ENCODE data around the gene ACOT11.

DNA sequence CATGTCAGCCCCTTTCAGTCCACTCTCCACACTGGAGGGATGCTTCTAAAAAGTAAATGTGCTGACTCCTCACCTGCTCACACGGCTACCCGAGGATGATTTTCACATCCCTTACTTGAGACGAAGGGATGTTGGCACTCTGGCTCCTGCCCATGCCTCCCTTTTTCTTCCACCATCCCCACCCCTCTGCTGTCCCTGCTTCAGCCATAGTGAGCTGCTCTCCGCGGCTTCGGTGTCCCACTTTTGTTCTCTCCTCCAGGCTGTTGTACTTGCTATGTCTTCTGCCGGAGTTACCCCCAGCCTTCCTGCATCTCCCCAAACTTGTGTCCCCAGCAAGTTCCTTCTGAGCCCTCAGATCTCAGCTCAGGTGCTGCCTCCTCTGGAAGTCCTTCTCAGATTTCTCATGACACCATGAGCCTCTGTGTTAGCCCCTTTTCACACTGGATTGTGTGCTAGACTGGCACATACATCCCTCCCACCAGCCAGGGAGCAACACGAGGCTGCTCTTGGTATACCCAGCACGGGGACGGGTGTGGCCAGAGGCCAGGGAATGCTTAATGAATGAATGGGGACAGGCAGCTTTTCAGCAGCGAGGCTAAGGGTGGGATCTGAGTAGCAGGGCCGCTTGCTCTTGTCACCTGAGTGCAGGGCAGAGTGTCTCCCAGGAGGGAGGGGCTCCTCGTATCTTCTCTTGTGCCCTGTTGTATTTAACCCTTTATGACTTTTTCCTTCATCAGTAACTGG, 1.3 kb downstream of the ACOT11 start:
- TF ChIP-seq POLR2AphosphoS5 (IDR thresholded peaks at IDR 0.05) = no peak
- TF ChIP-seq, protein P1, sequence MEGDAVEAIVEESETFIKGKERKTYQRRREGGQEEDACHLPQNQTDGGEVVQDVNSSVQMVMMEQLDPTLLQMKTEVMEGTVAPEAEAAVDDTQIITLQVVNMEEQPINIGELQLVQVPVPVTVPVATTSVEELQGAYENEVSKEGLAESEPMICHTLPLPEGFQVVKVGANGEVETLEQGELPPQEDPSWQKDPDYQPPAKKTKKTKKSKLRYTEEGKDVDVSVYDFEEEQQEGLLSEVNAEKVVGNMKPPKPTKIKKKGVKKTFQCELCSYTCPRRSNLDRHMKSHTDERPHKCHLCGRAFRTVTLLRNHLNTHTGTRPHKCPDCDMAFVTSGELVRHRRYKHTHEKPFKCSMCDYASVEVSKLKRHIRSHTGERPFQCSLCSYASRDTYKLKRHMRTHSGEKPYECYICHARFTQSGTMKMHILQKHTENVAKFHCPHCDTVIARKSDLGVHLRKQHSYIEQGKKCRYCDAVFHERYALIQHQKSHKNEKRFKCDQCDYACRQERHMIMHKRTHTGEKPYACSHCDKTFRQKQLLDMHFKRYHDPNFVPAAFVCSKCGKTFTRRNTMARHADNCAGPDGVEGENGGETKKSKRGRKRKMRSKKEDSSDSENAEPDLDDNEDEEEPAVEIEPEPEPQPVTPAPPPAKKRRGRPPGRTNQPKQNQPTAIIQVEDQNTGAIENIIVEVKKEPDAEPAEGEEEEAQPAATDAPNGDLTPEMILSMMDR (IDR thresholded peaks at IDR 0.05) = no peak
- TF ChIP-seq POLR2A (IDR thresholded peaks at IDR 0.05) = no peak
- TF ChIP-seq EP300 (IDR thresholded peaks at IDR 0.05) = no peak
